PC-9 (cell line): ENCODE data around the gene MTHFSD. TPM values are rescaled to one million over a fixed set of nuclear protein-coding genes. Genes with fewer than 3 reads are reported as not detected.

Source experiments
- BruUV-seq: library from RNA; stranded (reverse); fragments of 400-500 nt; replicated peaks from 2 replicates; lab custom pipeline; 2021; lab: Mats Ljungman, UMichigan
- CTCF ChIA-PET: fragments of 300-600 bp; sonication (Branson Sonifier 250); formaldehyde crosslinking; loops from one replicate; lab custom pipeline; 2022; ENCODE audit warnings: antibody characterized with exemption; lab: Charles Lee
- POLR2A ChIA-PET: fragments of 300-600 bp; sonication (Branson Sonifier 250); formaldehyde crosslinking; loops from one replicate; lab custom pipeline; 2022; ENCODE audit warnings: antibody characterized with exemption; ENCODE audit not compliant: unreplicated experiment; lab: Charles Lee
- DNase-seq, 2 experiments: peaks; one replicate each; pipeline versions ENCODE4 v3.0.0 to v3.0.0-alpha.2; 2015 to 2022; ENCODE audit warnings: mixed read lengths in 1 of 2
- H2AFZ ChIP-seq: fragments of 200-600 bp; sonication (generic); 2 replicates; pipeline ENCODE4 v1.8.1; 2017; ENCODE audit warnings: antibody characterized with exemption
- H3F3A ChIP-seq: fragments of 200-600 bp; sonication (generic); 2 replicates; pipeline ENCODE4 v1.8.1; 2017; ENCODE audit warnings: antibody characterized with exemption, mild to moderate bottlenecking, low read depth; ENCODE audit not compliant: insufficient read depth
- H3K27ac ChIP-seq: fragments of 200-600 bp; sonication (generic); 2 replicates; pipeline ENCODE4 v1.6.1; 2016; ENCODE audit warnings: mixed run types
- H3K27me3 ChIP-seq: fragments of 200-600 bp; sonication (generic); 2 replicates; pipeline ENCODE4 v1.6.1; 2016; ENCODE audit warnings: low read depth, mixed run types; ENCODE audit not compliant: insufficient read depth
- H3K36me3 ChIP-seq: fragments of 200-600 bp; sonication (generic); 2 replicates; pipeline ENCODE4 v1.6.1; 2016; ENCODE audit warnings: low read depth, mixed run types
- H3K4me1 ChIP-seq: fragments of 200-600 bp; sonication (generic); replicated peaks from 2 replicates; pipeline ENCODE4 v1.6.1; 2016; ENCODE audit warnings: mixed run types; ENCODE audit not compliant: insufficient read depth
- H3K4me2 ChIP-seq: fragments of 200-600 bp; sonication (generic); 2 replicates; pipeline ENCODE4 v1.6.1; 2017; ENCODE audit warnings: mixed run types
- H3K4me3 ChIP-seq: fragments of 200-600 bp; sonication (generic); 2 replicates; pipeline ENCODE4 v1.6.1; 2016; ENCODE audit warnings: mixed run types
- H3K79me2 ChIP-seq: fragments of 200-600 bp; sonication (generic); 2 replicates; pipeline ENCODE4 v1.6.1; 2017; ENCODE audit warnings: low read depth, mixed run types
- H3K9me2 ChIP-seq: fragments of 200-600 bp; sonication (generic); 2 replicates; pipeline ENCODE4 v1.8.1; 2017; ENCODE audit warnings: mild to moderate bottlenecking; ENCODE audit not compliant: insufficient read depth
- H3K9me3 ChIP-seq: fragments of 200-600 bp; sonication (generic); 2 replicates; pipeline ENCODE4 v1.8.1; 2016; ENCODE audit warnings: low read depth; ENCODE audit not compliant: insufficient read depth
- H4K20me1 ChIP-seq: fragments of 200-600 bp; sonication (generic); 2 replicates; pipeline ENCODE4 v1.8.1; 2017; ENCODE audit not compliant: insufficient read depth
- CTCF ChIP-seq: fragments of 200-600 bp; sonication (generic); conservative IDR thresholded peaks from 2 replicates; pipeline ENCODE4 v1.6.1; 2017; ENCODE audit warnings: mixed run types, antibody characterized with exemption, mild to moderate bottlenecking, moderate library complexity
- EZH2 ChIP-seq: fragments of 200-600 bp; sonication (generic); IDR thresholded peaks from 2 replicates; pipeline ENCODE4 v1.8.0; 2017; ENCODE audit warnings: antibody characterized with exemption, low read depth
- intact Hi-C: fragments of 100-400 bp; cut with micrococcal nuclease; formaldehyde crosslinking; loops from one replicate; pipeline ENCODE4 v1.10.0; 2022; ENCODE audit not compliant: unreplicated experiment
- total RNA-seq: library from RNA; stranded (reverse); gene quantifications from 2 replicates; pipeline ENCODE4 v1.2.3, GENCODE V29; 2021

MTHFSD gene
- total RNA-seq, 1 experiment from 2014 or later: 25.7 TPM

- BruUV-seq: no TSS peak
Observed at GRCh38 chr16:86517033-86517432, 38.0 kb downstream of the MTHFSD start.

GRCh38 chr16:86516623-86517003 is 38.4 kb downstream of the MTHFSD start:
- Histone ChIP-seq H2AFZ (no peak overlapping the region), H3K79me2 (no peaks in the 10 kb centered on the region), H3K27ac (no peak overlapping the region), H3K27me3 (peaks cover 61% of the 10 kb centered on the region), H3K4me3 (no peak overlapping the region), H3K36me3 (no peaks in the 10 kb centered on the region), H3K9me2 (no peaks in the 10 kb centered on the region), H3K9me3 (no peaks in the 10 kb centered on the region), H3K4me2 (no peak overlapping the region), H3K4me1 (no peaks in the 10 kb centered on the region), H4K20me1 (peaks cover 6% of the 10 kb centered on the region; the same call in 1 of the 2 replicates), H3F3A (no peaks in the 10 kb centered on the region)
- BruUV-seq: no TSS peak
- TF ChIP-seq CTCF (no peak), EZH2 (no peak)
- ChIA-PET POLR2A (no interaction called here), CTCF (interaction anchor here (0.6 kb wide), 1 partner anchor 802 kb away, joined by 5 read pairs; no protein-coding TSS in a partner anchor)
- intact Hi-C loops: loop anchor here (1.0 to 10.0 kb wide), 2 partner anchors 172 to 695 kb away; no protein-coding TSS in a partner anchor
- DNase-seq: no peak

More at GRCh38 chr16:86517033-86517432, 38.0 kb downstream of the MTHFSD start:
- no peaks in the 10 kb centered on the region for H3K9me2 ChIP-seq
- no peak overlapping the region for H3K4me3 ChIP-seq
- H3K4me1 ChIP-seq: no peaks in the 10 kb centered on the region
- H3K79me2 ChIP-seq: no peaks in the 10 kb centered on the region
- H2AFZ ChIP-seq: no peak overlapping the region
- intact Hi-C loops: loop anchor here (1.0 to 10.0 kb wide), 2 partner anchors 172 to 696 kb away; no protein-coding TSS in a partner anchor
- no peak for DNase-seq
- no peaks in the 10 kb centered on the region for H3F3A ChIP-seq
- ChIA-PET POLR2A (no interaction called here), CTCF (interaction anchor here (0.6 to 1.4 kb wide), 3 partner anchors 444 to 801 kb away, joined by 5 to 6 read pairs (median 5); no protein-coding TSS in a partner anchor)
- no peak overlapping the region for H3K4me2 ChIP-seq
- peaks cover 6% of the 10 kb centered on the region; the same call in 1 of the 2 replicates for H4K20me1 ChIP-seq
- no peaks in the 10 kb centered on the region for H3K9me3 ChIP-seq
- TF ChIP-seq EZH2 (no peak), CTCF (no peak)
- H3K27ac ChIP-seq: no peak overlapping the region
- H3K36me3 ChIP-seq: no peaks in the 10 kb centered on the region
- peaks cover 65% of the 10 kb centered on the region for H3K27me3 ChIP-seq

GRCh38 chr16:86515777-86516622 is 39.0 kb downstream of the MTHFSD start:
- no peak overlapping the region for H3K4me3 ChIP-seq
- H4K20me1 ChIP-seq: peaks cover 6% of the 10 kb centered on the region; the same call in 1 of the 2 replicates
- DNase-seq: no peak
- peaks cover 55% of the 10 kb centered on the region for H3K27me3 ChIP-seq
- no peak overlapping the region for H3K4me2 ChIP-seq
- POLR2A ChIA-PET: no interaction called here
- H3K27ac ChIP-seq: no peak overlapping the region
- intact Hi-C loops: loop anchor here (10.0 kb wide), 1 partner anchor 171 kb away; no protein-coding TSS in a partner anchor
- no peaks in the 10 kb centered on the region for H3K9me3 ChIP-seq
- no TSS peak for BruUV-seq
- H3F3A ChIP-seq: no peaks in the 10 kb centered on the region
- no peaks in the 10 kb centered on the region for H3K79me2 ChIP-seq
- CTCF ChIA-PET: no interaction called here
- H3K4me1 ChIP-seq: no peaks in the 10 kb centered on the region
- TF ChIP-seq EZH2 (no peak), CTCF (no peak)
- no peaks in the 10 kb centered on the region for H3K9me2 ChIP-seq
- H3K36me3 ChIP-seq: no peaks in the 10 kb centered on the region
- H2AFZ ChIP-seq: no peak overlapping the region
